Kidney epithelial cell (primary cell): ENCODE results near the gene BTN2A1. TPM values are rescaled to one million over a fixed set of nuclear protein-coding genes. Genes with fewer than 3 reads are reported as not detected.

Source experiments
- DNase-seq: peaks from one replicate; pipeline ENCODE4 v3.0.0-alpha.2; 2010; ENCODE audit warnings: low read depth
- H3K27me3 ChIP-seq: 2 replicates; pipeline ENCODE4 v1.6.0; 2011; ENCODE audit warnings: low read length; ENCODE audit not compliant: control insufficient read depth, insufficient read depth
- H3K36me3 ChIP-seq: 2 replicates; pipeline ENCODE4 v1.5.1; 2011; ENCODE audit warnings: low read length; ENCODE audit not compliant: control insufficient read depth, insufficient read depth
- H3K4me3 ChIP-seq: 2 replicates; pipeline ENCODE4 v1.5.1; 2011; ENCODE audit warnings: low read depth, mild to moderate bottlenecking, control low read depth, low read length
- total RNA-seq: library from RNA; depleted of rRNA; stranded (reverse); fragments of >200 nt; gene quantifications from 2 replicates; pipeline ENCODE4 v1.2.3, GENCODE V29; 2015
- TF ChIP-seq, protein P1 (sequence below): IDR thresholded peaks from 2 replicates; pipeline ENCODE4 v1.5.1; 2011; ENCODE audit warnings: mild to moderate bottlenecking, moderate library complexity, low read length, control low read depth, inconsistent platforms; ENCODE audit not compliant: insufficient read depth, poor library complexity, severe bottlenecking

The BTN2A1 gene
- total RNA-seq, 1 donor from 2014 or later: 17.5 TPM

- TF ChIP-seq, protein P1, sequence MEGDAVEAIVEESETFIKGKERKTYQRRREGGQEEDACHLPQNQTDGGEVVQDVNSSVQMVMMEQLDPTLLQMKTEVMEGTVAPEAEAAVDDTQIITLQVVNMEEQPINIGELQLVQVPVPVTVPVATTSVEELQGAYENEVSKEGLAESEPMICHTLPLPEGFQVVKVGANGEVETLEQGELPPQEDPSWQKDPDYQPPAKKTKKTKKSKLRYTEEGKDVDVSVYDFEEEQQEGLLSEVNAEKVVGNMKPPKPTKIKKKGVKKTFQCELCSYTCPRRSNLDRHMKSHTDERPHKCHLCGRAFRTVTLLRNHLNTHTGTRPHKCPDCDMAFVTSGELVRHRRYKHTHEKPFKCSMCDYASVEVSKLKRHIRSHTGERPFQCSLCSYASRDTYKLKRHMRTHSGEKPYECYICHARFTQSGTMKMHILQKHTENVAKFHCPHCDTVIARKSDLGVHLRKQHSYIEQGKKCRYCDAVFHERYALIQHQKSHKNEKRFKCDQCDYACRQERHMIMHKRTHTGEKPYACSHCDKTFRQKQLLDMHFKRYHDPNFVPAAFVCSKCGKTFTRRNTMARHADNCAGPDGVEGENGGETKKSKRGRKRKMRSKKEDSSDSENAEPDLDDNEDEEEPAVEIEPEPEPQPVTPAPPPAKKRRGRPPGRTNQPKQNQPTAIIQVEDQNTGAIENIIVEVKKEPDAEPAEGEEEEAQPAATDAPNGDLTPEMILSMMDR: no peak
- DNase-seq: peak; percentile 80
- no peaks in the 10 kb centered on the region for H3K36me3 ChIP-seq
- no peaks in the 10 kb centered on the region for H3K27me3 ChIP-seq
- H3K4me3 ChIP-seq: peak overlapping the region; percentile 71
These were observed 36.3 kb upstream of the BTN2A1 start for GRCh38 chr6:26421259-26422144.

DNA sequence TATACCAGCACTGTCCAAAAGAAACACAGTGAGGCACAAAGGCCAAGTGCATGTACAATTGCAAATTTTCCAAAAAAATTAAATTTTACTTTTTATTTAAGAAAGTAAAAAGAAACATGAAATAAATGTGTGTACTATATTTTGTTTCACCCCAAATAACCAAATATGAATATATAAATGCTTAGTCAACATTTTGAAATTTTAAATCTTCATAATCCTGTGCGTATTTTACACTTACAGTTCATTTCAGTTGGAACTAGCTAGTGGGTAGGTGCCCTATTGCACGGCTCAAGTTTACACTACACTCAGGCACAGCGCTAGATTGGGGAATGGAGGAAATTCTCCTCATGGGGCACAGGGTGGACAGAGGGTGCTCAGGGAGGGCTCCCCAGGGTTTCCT lies 35.4 kb upstream of the BTN2A1 start:
- peak overlapping the region; percentile 71 for H3K4me3 ChIP-seq
- no peak for DNase-seq
- no peaks in the 10 kb centered on the region for H3K36me3 ChIP-seq
- H3K27me3 ChIP-seq: no peaks in the 10 kb centered on the region
- TF ChIP-seq, protein P1: no peak

GRCh38 chr6:26426691-26427450 lies 30.9 kb upstream of the BTN2A1 start:
- no peaks in the 10 kb centered on the region for H3K36me3 ChIP-seq
- TF ChIP-seq, protein P1: no peak

DNA sequence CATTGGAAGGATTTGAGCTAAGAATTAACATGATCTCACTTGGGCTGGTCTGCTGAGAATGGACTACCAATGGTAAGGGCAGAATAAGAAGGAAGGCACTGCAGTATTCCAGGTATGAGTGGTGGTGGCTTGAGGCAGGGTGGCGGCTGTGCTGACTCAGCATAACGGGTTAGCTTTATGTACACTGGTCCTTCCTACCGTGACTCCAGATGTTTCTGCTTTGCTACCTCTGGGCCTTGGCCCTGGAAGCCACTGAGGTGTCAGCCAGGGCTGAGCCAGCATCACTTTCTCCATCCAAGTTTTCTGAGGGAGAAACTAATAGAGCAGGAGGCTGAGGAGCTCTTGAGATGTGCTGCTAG lies 30.3 kb upstream of the BTN2A1 start:
- Histone ChIP-seq H3K36me3 (no peaks in the 10 kb centered on the region), H3K27me3 (no peaks in the 10 kb centered on the region), H3K4me3 (no peak overlapping the region)
- DNase-seq: no peak
- TF ChIP-seq, protein P1: no peak

More at GRCh38 chr6:26426691-26427450, 30.9 kb upstream of the BTN2A1 start:
- no peak overlapping the region for H3K4me3 ChIP-seq
- no peak for DNase-seq
- no peaks in the 10 kb centered on the region for H3K27me3 ChIP-seq

DNA sequence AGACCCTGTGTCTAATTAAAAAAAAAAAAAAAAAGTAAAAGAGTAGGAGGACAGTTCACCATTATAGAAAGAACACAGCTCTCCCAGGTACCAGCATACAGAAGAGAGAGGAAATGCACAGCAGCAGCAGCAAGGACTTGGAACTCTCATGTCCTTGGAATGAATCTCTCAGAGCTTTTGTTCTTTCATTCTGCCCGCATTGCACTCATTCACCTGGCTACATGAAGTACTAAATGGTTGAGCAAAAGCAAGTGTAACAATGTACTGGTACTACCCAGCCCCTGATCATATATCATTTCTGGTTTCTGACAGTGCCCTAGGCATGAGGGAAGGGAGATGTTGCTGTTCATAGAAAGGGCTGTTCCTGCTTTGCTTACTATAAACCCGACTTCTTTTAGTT lies 29.5 kb upstream of the BTN2A1 start:
- no peak for DNase-seq
- Histone ChIP-seq H3K36me3 (no peaks in the 10 kb centered on the region), H3K27me3 (no peaks in the 10 kb centered on the region), H3K4me3 (no peak overlapping the region)
- TF ChIP-seq, protein P1: no peak

- H3K27me3 ChIP-seq: no peaks in the 10 kb centered on the region
- TF ChIP-seq, protein P1: no peak
- DNase-seq: no peak
- no peaks in the 10 kb centered on the region for H3K36me3 ChIP-seq
- no peak overlapping the region for H3K4me3 ChIP-seq
These were observed 27.0 kb upstream of the BTN2A1 start for GRCh38 chr6:26430787-26431186.
